NCI-H1092 treated with DMSO at 0.1 percent for 48 hours (cell line): Measurements from ENCODE around the gene CACTIN.
"Not testable (repeated sequence)": the region's sequence is repeated elsewhere in the genome, so short reads cannot be mapped to it uniquely, and the experiment has no call there.

ENCODE experiments used
- DNase-seq: peaks from one replicate; lab custom pipeline; 2025; lab: John Stamatoyannopoulos, UW

CACTIN gene

GRCh38 chr19:3586707-3587346, 39.8 kb downstream of the CACTIN start:
- peak; percentile 6 for DNase-seq

GRCh38 chr19:3586127-3586626, 40.4 kb downstream of the CACTIN start:
- peak; percentile 8 for DNase-seq

GRCh38 chr19:3585301-3586126, 41.1 kb downstream of the CACTIN start, which contains the start of gene GIPC3:
TSS of gene GIPC3 (plus strand) at chr19:3585478. CDS start at chr19:3585598, 120 bp downstream.
- no peak for DNase-seq

- not testable (repeated sequence) for DNase-seq
Observed at GRCh38 chr19:3584036-3584802, 42.4 kb downstream of the CACTIN start.

GRCh38 chr19:3581792-3582191, 44.8 kb downstream of the CACTIN start:
- DNase-seq = not testable (repeated sequence)

GRCh38 chr19:3580156-3580934, 46.2 kb downstream of the CACTIN start:
- no peak for DNase-seq

GRCh38 chr19:3578390-3578789, 48.2 kb downstream of the CACTIN start:
- no peak for DNase-seq

GRCh38 chr19:3577723-3578344, 48.8 kb downstream of the CACTIN start:
- no peak for DNase-seq

- DNase-seq = no peak
Observed at GRCh38 chr19:3576696-3577443, 49.7 kb downstream of the CACTIN start.

GRCh38 chr19:3575949-3576673, 50.5 kb downstream of the CACTIN start:
- no peak for DNase-seq

- peak; percentile 20 for DNase-seq
Observed at GRCh38 chr19:3575260-3575741, 51.3 kb downstream of the CACTIN start.

GRCh38 chr19:3573858-3574637, 52.5 kb downstream of the CACTIN start:
- DNase-seq = peak; percentile 64

GRCh38 chr19:3573162-3573857, 53.3 kb downstream of the CACTIN start:
- DNase-seq = no peak

- DNase-seq = no peak
Observed at GRCh38 chr19:3572855-3573161, 53.8 kb downstream of the CACTIN start, which contains the start of gene HMG20B. TSS of gene HMG20B (plus strand) at chr19:3572944. CDS start at chr19:3573310, 366 bp downstream.

- DNase-seq = peak; percentile 99
Observed at GRCh38 chr19:3572132-3572854, 54.3 kb downstream of the CACTIN start.

GRCh38 chr19:3570606-3571011, 56.0 kb downstream of the CACTIN start:
- DNase-seq = no peak

GRCh38 chr19:3570042-3570441, 56.5 kb downstream of the CACTIN start:
- not testable (repeated sequence) for DNase-seq
